PFSK-1 (cell line): ENCODE measurements around the gene TIGD1.
A peak's percentile ranks its signal among the peaks of the same experiment; 100 is the strongest.

ENCODE experiments used
- FOXP2 ChIP-seq: optimal IDR thresholded peaks from 2 replicates; pipeline ENCODE3; 2011; ENCODE audit warnings: borderline replicate concordance, control low read depth, inconsistent platforms; ENCODE audit not compliant: insufficient read depth; ENCODE audit errors: extremely low read length, extremely low read depth
- POLR2AphosphoS5 ChIP-seq: IDR thresholded peaks from 2 replicates; pipeline ENCODE4 v1.6.1; 2012; ENCODE audit warnings: low read depth, mild to moderate bottlenecking, control low read depth, low read length, moderate library complexity
- SIN3A ChIP-seq: IDR thresholded peaks from 2 replicates; pipeline ENCODE4 v1.6.1; 2012; ENCODE audit warnings: mild to moderate bottlenecking, low read length, moderate library complexity, borderline replicate concordance; ENCODE audit not compliant: insufficient read depth
- TAF1 ChIP-seq: IDR thresholded peaks from 2 replicates; pipeline ENCODE4 v1.6.1; 2012; ENCODE audit warnings: low read length, control low read depth, borderline replicate concordance; ENCODE audit not compliant: insufficient read depth
- TF ChIP-seq, protein P1 (sequence below), 2 experiments: IDR thresholded peaks; 2 replicates each; pipeline versions ENCODE4 v1.6.1 to v1.8.0; 2011 to 2012; ENCODE audit warnings: low read depth in 2 of 2, low read length in 2 of 2, control low read depth in 1 of 2, inconsistent platforms in 1 of 2, mild to moderate bottlenecking in 1 of 2, moderate library complexity in 1 of 2; ENCODE audit not compliant: insufficient read depth in 1 of 2

The TIGD1 gene

DNA sequence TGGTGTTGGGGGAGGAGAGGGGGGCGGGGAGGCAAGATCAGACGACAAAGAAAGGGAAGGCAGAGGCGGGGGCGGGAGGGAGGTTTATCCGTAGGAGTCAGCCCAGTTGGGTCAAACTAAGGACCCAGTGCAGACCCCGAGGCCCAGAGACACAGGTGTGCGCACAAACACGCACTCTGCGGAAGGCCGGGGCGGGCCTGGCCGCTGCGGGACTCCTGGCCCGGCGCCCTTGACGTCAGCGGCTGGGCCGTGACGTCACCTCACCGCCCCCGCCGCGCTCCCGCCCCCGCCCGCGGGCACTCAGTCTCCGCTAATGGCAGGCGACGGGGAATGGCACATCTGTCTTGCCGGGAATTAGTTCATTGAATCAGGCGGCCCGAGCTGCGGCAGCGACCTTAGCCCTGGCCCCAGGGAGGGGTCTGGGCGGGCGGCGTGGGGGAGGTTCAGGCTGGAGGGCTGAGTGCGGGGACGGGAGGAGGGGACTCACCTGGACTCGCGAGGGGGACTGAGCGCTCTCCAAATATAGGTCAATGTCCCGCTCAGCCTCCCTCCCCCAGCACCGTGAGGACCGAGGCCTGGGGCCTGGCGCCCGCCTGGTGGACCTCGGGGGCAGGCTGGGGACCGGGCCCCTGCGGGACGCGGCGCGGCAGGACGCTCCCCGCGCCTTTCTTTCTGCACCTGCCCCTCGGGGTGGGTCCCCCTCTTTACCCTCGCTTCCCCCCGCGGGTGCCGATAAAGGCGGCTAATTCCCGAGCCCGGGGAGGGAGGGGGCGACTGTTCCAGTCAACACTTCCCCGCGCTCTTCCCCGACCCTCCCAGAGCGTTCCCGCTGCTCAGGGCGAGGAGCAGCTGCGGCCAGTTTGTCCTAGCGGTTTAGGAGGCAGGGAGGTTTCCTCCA, 47.2 kb downstream of the TIGD1 start:
- TF ChIP-seq POLR2AphosphoS5 (no peak), FOXP2 (peak; percentile 11), TAF1 (no peak)

DNA sequence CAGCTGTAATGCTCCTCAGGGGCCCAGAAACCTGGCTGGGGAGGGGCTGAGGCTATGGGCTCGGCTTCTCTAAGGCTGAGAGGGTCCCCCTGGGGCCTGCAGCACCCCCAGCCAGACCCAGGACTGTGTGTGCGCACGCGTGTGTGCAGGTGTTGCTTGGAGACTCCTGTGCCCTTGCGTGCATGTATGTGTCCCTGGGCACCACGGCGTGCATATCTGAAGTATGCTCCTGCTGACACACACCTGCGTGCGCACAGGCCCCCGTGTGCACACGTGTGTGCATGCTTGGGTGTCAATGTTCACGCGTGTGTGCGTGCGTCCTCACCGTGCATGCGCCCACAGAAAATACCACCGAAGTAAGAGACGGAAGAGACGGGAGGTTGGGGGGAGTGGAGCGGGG, 47.8 kb downstream of the TIGD1 start:
- TF ChIP-seq POLR2AphosphoS5 (no peak), SIN3A (no peak), TAF1 (no peak), FOXP2 (no peak)
- TF ChIP-seq, protein P1, sequence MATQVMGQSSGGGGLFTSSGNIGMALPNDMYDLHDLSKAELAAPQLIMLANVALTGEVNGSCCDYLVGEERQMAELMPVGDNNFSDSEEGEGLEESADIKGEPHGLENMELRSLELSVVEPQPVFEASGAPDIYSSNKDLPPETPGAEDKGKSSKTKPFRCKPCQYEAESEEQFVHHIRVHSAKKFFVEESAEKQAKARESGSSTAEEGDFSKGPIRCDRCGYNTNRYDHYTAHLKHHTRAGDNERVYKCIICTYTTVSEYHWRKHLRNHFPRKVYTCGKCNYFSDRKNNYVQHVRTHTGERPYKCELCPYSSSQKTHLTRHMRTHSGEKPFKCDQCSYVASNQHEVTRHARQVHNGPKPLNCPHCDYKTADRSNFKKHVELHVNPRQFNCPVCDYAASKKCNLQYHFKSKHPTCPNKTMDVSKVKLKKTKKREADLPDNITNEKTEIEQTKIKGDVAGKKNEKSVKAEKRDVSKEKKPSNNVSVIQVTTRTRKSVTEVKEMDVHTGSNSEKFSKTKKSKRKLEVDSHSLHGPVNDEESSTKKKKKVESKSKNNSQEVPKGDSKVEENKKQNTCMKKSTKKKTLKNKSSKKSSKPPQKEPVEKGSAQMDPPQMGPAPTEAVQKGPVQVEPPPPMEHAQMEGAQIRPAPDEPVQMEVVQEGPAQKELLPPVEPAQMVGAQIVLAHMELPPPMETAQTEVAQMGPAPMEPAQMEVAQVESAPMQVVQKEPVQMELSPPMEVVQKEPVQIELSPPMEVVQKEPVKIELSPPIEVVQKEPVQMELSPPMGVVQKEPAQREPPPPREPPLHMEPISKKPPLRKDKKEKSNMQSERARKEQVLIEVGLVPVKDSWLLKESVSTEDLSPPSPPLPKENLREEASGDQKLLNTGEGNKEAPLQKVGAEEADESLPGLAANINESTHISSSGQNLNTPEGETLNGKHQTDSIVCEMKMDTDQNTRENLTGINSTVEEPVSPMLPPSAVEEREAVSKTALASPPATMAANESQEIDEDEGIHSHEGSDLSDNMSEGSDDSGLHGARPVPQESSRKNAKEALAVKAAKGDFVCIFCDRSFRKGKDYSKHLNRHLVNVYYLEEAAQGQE (IDR thresholded peaks at IDR 0.05; ENCODE audit: insufficient read depth in 1 of 2, low read depth in 2 of 2, low read length in 2 of 2), result no peak

DNA sequence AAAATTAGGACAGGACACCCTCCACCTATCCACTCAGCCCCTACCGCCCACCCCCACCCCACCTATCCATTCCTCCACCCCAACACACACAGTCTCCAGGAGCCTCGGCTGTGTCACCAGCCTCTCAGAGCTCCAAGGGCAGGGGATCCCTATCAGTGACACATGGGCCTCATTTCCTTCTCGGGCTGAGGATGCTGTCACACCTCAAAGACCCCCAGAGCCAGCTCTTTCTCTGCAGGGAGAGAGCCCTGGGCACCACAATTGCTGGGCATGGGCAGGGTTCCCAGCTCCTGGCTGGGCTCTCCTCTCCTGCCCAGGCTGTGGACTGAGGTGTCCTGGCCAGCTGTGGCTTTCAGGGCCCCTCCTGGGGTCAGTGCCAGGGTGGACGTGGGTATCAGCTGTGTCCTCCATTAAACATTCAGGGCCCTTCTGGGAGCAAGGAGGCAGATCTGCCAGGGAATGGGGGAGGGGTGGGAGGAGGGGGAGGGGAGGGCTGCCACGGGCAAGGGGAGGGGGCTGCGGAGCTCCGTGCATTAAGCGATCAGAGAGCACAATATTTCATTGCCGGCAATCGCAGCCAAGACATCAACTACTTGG, 48.5 kb downstream of the TIGD1 start:
- TF ChIP-seq FOXP2 (no peak), SIN3A (no peak), POLR2AphosphoS5 (no peak), TAF1 (no peak)
- TF ChIP-seq, protein P1 (IDR thresholded peaks at IDR 0.05; ENCODE audit: insufficient read depth in 1 of 2, low read depth in 2 of 2, low read length in 2 of 2), result no peak

DNA sequence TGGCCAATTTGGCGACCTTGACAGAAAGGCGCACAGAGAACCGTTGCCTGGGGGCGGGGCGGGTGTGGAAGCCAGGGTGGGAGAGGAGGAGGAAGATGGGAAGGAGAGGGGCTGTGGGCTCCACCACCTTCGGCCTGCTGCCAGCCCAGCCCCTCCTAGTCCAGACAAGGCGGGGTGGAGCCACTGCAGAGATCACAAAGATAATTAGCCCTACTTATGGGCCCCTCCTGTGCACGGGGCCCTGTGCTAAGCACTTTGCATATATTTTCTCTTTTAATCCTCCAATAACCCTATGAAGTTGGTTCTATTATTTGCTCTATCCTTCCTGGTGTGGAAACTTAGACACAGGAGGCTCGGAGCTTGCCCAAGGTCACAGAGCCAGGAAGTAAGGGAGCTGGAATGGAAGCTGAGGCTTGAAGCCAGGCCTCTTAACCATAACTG, 49.0 kb downstream of the TIGD1 start:
- TF ChIP-seq SIN3A, result no peak
- TF ChIP-seq TAF1, result no peak
- TF ChIP-seq, protein P1 (IDR thresholded peaks at IDR 0.05; ENCODE audit: insufficient read depth in 1 of 2, low read depth in 2 of 2, low read length in 2 of 2), result no peak
- no peak for TF ChIP-seq FOXP2
- TF ChIP-seq POLR2AphosphoS5, result no peak

DNA sequence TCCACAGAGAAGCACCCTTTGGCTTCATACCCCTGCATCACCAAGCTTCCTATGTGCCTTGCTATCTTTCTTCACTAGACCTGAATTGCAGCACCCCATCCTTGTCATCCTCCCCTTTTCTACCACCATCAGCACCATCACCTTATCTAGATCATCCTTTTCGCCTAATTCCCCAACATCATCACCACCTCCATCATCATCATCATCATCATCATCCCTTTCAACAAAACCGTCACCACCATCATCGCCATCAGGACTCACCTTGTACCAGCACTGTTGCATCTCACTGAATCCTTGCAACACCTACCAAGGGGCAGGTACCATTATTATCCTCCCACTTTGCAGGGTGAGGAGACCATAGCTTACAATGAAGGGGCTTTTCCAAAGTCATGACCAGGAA, 51.9 kb downstream of the TIGD1 start:
- TF ChIP-seq, protein P1 (IDR thresholded peaks at IDR 0.05; ENCODE audit: insufficient read depth in 1 of 2, low read depth in 2 of 2, low read length in 2 of 2), result no peak
- no peak for TF ChIP-seq SIN3A
- TF ChIP-seq POLR2AphosphoS5, result no peak
- no peak for TF ChIP-seq TAF1
- no peak for TF ChIP-seq FOXP2
